ENCODE data around the gene PAWR. TPM values are rescaled to one million over a fixed set of nuclear protein-coding genes. Genes with fewer than 3 reads are reported as not detected.

Gene PAWR
- total RNA-seq, 1 experiment from 2014 or later, result 204 TPM

DNA sequence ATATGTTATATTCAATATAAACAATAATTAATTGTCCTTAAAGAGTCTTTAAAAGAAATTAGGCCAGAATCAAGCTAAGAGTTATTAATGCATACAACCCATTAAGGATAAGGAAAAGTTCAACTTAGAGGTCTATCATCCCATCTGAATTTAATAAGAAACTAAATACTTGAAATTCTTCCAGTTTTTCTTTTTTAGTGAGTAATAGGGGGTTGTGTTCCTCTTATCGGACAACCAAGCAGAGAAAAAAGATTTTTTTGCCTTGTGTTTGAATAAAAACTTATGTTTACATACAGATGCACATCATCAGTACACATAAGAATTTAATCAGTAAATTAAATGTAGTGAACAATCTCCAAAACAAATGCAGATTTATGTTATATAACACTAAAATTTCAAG lies 32.5 kb downstream of the PAWR start:
- intact Hi-C loops (cut with micrococcal nuclease; ENCODE audit: unreplicated experiment), result no loop called here
- H3K4me3 Mint-ChIP-seq (ENCODE audit: low read depth, unreplicated experiment), result no peak overlapping the region
- DNase-seq, result no peak
- peaks cover 47% of the 10 kb centered on the region for H3K4me1 Mint-ChIP-seq (ENCODE audit: low read depth, unreplicated experiment)
- peaks cover 7% of the 10 kb centered on the region for H3K36me3 Mint-ChIP-seq (ENCODE audit: insufficient read depth, unreplicated experiment)
- CTCF ChIA-PET, result no interaction called here
- H3K27me3 Mint-ChIP-seq (ENCODE audit: unreplicated experiment), result no peaks in the 10 kb centered on the region
- BruUV-seq (replicated peaks), result no TSS peak
- H3K27ac Mint-ChIP-seq (ENCODE audit: unreplicated experiment), result no peak overlapping the region
- no peaks in the 10 kb centered on the region for H3K9me3 Mint-ChIP-seq (ENCODE audit: low read depth, unreplicated experiment)
- TF ChIP-seq, protein P1, sequence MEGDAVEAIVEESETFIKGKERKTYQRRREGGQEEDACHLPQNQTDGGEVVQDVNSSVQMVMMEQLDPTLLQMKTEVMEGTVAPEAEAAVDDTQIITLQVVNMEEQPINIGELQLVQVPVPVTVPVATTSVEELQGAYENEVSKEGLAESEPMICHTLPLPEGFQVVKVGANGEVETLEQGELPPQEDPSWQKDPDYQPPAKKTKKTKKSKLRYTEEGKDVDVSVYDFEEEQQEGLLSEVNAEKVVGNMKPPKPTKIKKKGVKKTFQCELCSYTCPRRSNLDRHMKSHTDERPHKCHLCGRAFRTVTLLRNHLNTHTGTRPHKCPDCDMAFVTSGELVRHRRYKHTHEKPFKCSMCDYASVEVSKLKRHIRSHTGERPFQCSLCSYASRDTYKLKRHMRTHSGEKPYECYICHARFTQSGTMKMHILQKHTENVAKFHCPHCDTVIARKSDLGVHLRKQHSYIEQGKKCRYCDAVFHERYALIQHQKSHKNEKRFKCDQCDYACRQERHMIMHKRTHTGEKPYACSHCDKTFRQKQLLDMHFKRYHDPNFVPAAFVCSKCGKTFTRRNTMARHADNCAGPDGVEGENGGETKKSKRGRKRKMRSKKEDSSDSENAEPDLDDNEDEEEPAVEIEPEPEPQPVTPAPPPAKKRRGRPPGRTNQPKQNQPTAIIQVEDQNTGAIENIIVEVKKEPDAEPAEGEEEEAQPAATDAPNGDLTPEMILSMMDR (IDR thresholded peaks at IDR 0.05; ENCODE audit: unreplicated experiment), result no peak

DNA sequence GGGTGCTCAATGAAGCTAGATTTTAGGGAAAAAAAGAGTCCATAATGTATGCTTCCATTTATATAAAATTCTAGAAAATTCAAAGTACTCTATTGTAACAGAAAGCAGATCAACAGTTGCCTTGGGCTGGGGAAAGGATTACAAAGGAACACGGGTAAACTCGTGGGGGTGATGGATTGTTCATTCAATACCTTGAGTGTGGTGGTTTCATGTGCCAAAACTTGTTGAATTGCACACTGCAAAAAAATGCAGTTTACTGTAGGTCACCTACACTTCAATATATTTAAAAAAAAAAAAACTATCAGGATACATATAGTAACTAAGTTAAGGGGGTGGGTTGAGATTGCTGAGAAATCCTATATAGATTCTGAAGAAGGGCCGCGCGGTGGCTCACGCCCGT lies 33.6 kb downstream of the PAWR start:
- Mint-ChIP-seq H3K27me3 (ENCODE audit: unreplicated experiment) (no peaks in the 10 kb centered on the region), H3K4me3 (ENCODE audit: low read depth, unreplicated experiment) (no peak overlapping the region), H3K27ac (ENCODE audit: unreplicated experiment) (no peak overlapping the region), H3K4me1 (ENCODE audit: low read depth, unreplicated experiment) (peaks cover 36% of the 10 kb centered on the region), H3K9me3 (ENCODE audit: low read depth, unreplicated experiment) (no peaks in the 10 kb centered on the region), H3K36me3 (ENCODE audit: insufficient read depth, unreplicated experiment) (peaks cover 7% of the 10 kb centered on the region)
- intact Hi-C loops (cut with micrococcal nuclease; ENCODE audit: unreplicated experiment), result no loop called here
- no TSS peak for BruUV-seq (replicated peaks)
- DNase-seq, result no peak
- CTCF ChIA-PET, result no interaction called here
- TF ChIP-seq, protein P1 (IDR thresholded peaks at IDR 0.05; ENCODE audit: unreplicated experiment), result no peak

DNA sequence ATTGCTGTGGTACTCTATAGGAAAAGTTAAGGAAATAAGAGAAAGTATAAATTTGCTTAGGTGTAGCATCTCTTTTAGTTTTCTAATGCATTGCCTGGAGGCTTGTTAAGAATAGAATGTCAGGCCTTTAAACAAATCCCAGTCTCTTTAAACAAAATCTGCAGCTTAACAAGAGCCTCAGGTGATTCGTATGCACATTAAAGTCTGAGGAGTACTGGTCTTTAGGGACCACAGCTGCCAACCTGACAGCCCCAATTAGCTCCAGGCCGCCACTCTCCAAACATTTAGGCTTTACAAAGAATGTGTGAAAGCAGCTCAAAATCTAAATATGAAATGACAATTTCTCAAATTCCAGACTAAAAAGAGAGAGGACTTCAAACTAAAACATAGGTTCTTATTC lies 35.7 kb downstream of the PAWR start:
- no TSS peak for BruUV-seq (replicated peaks)
- intact Hi-C loops (cut with micrococcal nuclease; ENCODE audit: unreplicated experiment), result no loop called here
- Mint-ChIP-seq H3K27ac (ENCODE audit: unreplicated experiment) (no peak overlapping the region), H3K4me1 (ENCODE audit: low read depth, unreplicated experiment) (peaks cover 21% of the 10 kb centered on the region), H3K27me3 (ENCODE audit: unreplicated experiment) (no peaks in the 10 kb centered on the region), H3K9me3 (ENCODE audit: low read depth, unreplicated experiment) (no peaks in the 10 kb centered on the region), H3K36me3 (ENCODE audit: insufficient read depth, unreplicated experiment) (peaks cover 16% of the 10 kb centered on the region), H3K4me3 (ENCODE audit: low read depth, unreplicated experiment) (no peak overlapping the region)
- no peak for DNase-seq
- TF ChIP-seq, protein P1 (IDR thresholded peaks at IDR 0.05; ENCODE audit: unreplicated experiment), result no peak
- CTCF ChIA-PET, result no interaction called here

DNA sequence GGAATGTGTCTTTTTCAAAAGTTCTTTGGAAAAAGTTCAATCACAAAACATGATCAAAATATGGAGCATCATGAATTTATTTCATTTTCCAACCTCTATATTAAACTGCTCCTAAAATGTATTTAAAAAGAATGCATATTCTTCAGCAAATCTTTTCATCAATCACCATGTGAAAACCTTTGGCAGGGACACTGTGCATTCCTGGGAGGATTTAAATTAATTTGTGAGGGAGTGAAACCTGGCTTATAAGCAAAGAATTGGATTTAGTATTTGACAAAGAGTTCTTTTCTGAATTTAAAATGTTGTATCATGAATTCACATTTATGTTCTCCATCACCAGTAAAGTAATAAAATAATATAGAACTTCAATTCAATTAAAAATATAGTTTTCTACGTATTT lies 38.2 kb downstream of the PAWR start:
- Mint-ChIP-seq H3K27me3 (ENCODE audit: unreplicated experiment) (no peaks in the 10 kb centered on the region), H3K9me3 (ENCODE audit: low read depth, unreplicated experiment) (no peaks in the 10 kb centered on the region), H3K4me1 (ENCODE audit: low read depth, unreplicated experiment) (peaks cover 26% of the 10 kb centered on the region), H3K36me3 (ENCODE audit: insufficient read depth, unreplicated experiment) (peaks cover 21% of the 10 kb centered on the region), H3K27ac (ENCODE audit: unreplicated experiment) (no peak overlapping the region), H3K4me3 (ENCODE audit: low read depth, unreplicated experiment) (no peak overlapping the region)
- no peak for DNase-seq
- TF ChIP-seq, protein P1 (IDR thresholded peaks at IDR 0.05; ENCODE audit: unreplicated experiment), result no peak
- no TSS peak for BruUV-seq (replicated peaks)
- intact Hi-C loops (cut with micrococcal nuclease; ENCODE audit: unreplicated experiment), result no loop called here
- CTCF ChIA-PET, result no interaction called here

DNA sequence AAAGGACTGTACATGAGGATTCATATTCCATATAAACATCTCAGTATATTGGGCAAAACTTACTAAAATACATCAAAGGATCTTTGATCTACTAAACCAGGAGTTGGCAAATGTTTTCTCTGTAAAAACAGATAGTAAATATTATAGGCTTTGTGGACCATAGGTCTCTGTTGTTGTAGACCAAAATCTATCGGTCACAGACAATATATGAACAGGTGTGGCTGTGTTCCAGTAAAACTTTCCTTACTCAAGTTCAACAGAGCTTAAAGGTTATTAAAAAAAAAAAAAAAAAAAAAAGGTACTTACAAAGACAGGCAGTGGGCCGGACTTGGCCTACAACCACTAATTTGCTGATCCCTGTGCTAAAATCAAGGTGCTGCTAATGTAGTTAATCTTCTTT lies 40.3 kb downstream of the PAWR start:
- Mint-ChIP-seq H3K9me3 (ENCODE audit: low read depth, unreplicated experiment) (no peaks in the 10 kb centered on the region), H3K27me3 (ENCODE audit: unreplicated experiment) (no peaks in the 10 kb centered on the region), H3K27ac (ENCODE audit: unreplicated experiment) (no peak overlapping the region), H3K4me3 (ENCODE audit: low read depth, unreplicated experiment) (no peak overlapping the region), H3K36me3 (ENCODE audit: insufficient read depth, unreplicated experiment) (peaks cover 20% of the 10 kb centered on the region), H3K4me1 (ENCODE audit: low read depth, unreplicated experiment) (peaks cover 19% of the 10 kb centered on the region)
- no peak for DNase-seq
- TF ChIP-seq, protein P1 (IDR thresholded peaks at IDR 0.05; ENCODE audit: unreplicated experiment), result no peak
- CTCF ChIA-PET, result no interaction called here
- no TSS peak for BruUV-seq (replicated peaks)
- intact Hi-C loops (cut with micrococcal nuclease; ENCODE audit: unreplicated experiment), result no loop called here
